ENCODE data around the gene PTPRCAP. TPM values are rescaled to one million over a fixed set of nuclear protein-coding genes. Genes with fewer than 3 reads are reported as not detected.

The PTPRCAP gene
- total RNA-seq, 1 experiment from 2014 or later, result 1.7 TPM

DNA sequence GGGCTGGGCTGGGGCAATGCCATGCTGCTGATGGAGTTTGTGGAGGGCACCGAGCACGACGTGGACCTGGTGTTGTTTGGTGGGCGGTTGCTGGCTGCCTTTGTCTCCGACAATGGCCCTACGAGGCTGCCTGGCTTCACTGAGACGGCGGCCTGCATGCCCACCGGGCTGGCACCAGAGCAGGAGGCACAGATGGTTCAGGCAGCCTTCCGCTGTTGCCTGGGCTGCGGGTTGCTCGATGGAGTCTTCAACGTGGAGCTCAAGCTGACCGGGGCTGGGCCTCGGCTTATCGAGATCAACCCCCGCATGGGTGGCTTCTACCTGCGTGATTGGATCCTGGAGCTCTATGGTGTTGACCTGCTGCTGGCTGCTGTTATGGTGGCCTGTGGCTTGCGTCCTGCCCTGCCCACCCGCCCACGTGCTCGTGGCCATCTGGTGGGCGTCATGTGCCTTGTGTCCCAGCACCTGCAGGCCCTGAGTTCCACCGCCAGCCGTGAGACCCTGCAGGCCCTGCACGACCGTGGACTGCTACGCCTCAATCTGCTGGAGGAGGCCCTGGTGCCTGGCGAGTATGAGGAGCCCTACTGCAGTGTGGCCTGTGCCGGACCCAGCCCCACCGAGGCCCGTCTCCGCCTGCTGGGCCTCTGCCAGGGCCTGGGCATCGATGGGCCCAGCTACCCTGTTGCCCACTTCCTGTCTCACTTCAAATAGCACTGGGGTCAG lies 13.4 kb downstream of the PTPRCAP start:
- no peak overlapping the region for H3K14ac ChIP-seq (ENCODE audit: insufficient read depth, low read length)
- no peaks in the 10 kb centered on the region for H3K9me3 Mint-ChIP-seq
- no peak overlapping the region for H2BK12ac ChIP-seq (ENCODE audit: insufficient read length, low read depth, low read length)
- H4K5ac ChIP-seq (ENCODE audit: insufficient read length, low read depth, low read length), result no peak overlapping the region
- no peaks in the 10 kb centered on the region for H3K27me3 ChIP-seq (ENCODE audit: insufficient read depth, low read length)
- no peak overlapping the region for H3K56ac ChIP-seq (ENCODE audit: insufficient read length, low read depth, low read length)
- no peaks in the 10 kb centered on the region for H3K9me3 ChIP-seq (ENCODE audit: control insufficient read depth, low read depth, low read length)
- no peak overlapping the region for H3K9ac ChIP-seq (ENCODE audit: extremely low read depth, insufficient read length, low read length)
- no peak overlapping the region for H3K23ac ChIP-seq (ENCODE audit: insufficient read length, low read depth, low read length)
- H3K23me2 ChIP-seq (ENCODE audit: insufficient read length, low read depth, low read length, poor library complexity, severe bottlenecking), result peaks cover 4% of the 10 kb centered on the region
- H3K27me3 Mint-ChIP-seq (ENCODE audit: low read depth), result peaks cover 12% of the 10 kb centered on the region
- H3K4me2 ChIP-seq (ENCODE audit: insufficient read depth, insufficient read length, low read length), result no peak overlapping the region
- H2BK120ac ChIP-seq (ENCODE audit: low read depth, low read length, poor library complexity, severe bottlenecking), result no peak overlapping the region
- no peak overlapping the region for H3K18ac ChIP-seq (ENCODE audit: insufficient read length, low read depth, low read length)
- no peak overlapping the region for H3K4ac ChIP-seq (ENCODE audit: low read depth, low read length)
- H2BK5ac ChIP-seq (ENCODE audit: insufficient read length, low read length), result no peak overlapping the region
- H4K8ac ChIP-seq (replicated peaks; ENCODE audit: insufficient read length, low read depth, low read length), result no peak overlapping the region
- TF ChIP-seq CTCF (conservative IDR thresholded peaks at IDR 0.05), result no peak
- H4K91ac ChIP-seq (ENCODE audit: insufficient read length, low read depth, low read length), result no peak overlapping the region
- no peaks in the 10 kb centered on the region for H3K4me1 ChIP-seq (ENCODE audit: insufficient read depth, low read length)
- peaks cover 18 to 23% of the 10 kb centered on the region in 2 experiments for H3K4me1 Mint-ChIP-seq
- WGBS (ENCODE audit: extremely low coverage, insufficient read length, low lambda C conversion rate), result no CpG with 5 or more reads among the region's 34 CpGs
- H2BK20ac ChIP-seq (ENCODE audit: low read depth, low read length, poor library complexity, severe bottlenecking), result no peak overlapping the region
- H3K36me3 Mint-ChIP-seq (ENCODE audit: insufficient read depth in 1 of 3, low read depth in 3 of 3), result no peaks in the 10 kb centered on the region
- no peak overlapping the region for H3K4me3 Mint-ChIP-seq
- H3K27ac ChIP-seq (ENCODE audit: insufficient read length, low read depth, low read length), result no peak overlapping the region
- no peak for DNase-seq
- no peak overlapping the region for H3K27ac Mint-ChIP-seq
- no peaks in the 10 kb centered on the region; the same call in 1 of the 2 replicates for H3K79me2 ChIP-seq (ENCODE audit: insufficient read depth, low read length)
- no peak overlapping the region for H3T11ph ChIP-seq (ENCODE audit: low read length)
- no peaks in the 10 kb centered on the region for H3K79me1 ChIP-seq (ENCODE audit: insufficient read depth, low read depth, low read length, poor library complexity, severe bottlenecking)
- no peaks in the 10 kb centered on the region for H4K20me1 ChIP-seq (ENCODE audit: control insufficient read depth, insufficient read depth, insufficient read length)
- H2BK15ac ChIP-seq (ENCODE audit: low read depth, low read length), result no peak overlapping the region
- H2AFZ ChIP-seq (ENCODE audit: low read length), result no peak overlapping the region
- no peak overlapping the region for H2AK5ac ChIP-seq (ENCODE audit: insufficient read length, low read length)
